Measurements from ENCODE around the gene SYTL2. TPM values are rescaled to one million over a fixed set of nuclear protein-coding genes. Genes with fewer than 3 reads are reported as not detected.

Gene SYTL2
- total RNA-seq, 4 donors from 2014 or later = 11.6 to 18.6 (median 14.5) TPM

DNA sequence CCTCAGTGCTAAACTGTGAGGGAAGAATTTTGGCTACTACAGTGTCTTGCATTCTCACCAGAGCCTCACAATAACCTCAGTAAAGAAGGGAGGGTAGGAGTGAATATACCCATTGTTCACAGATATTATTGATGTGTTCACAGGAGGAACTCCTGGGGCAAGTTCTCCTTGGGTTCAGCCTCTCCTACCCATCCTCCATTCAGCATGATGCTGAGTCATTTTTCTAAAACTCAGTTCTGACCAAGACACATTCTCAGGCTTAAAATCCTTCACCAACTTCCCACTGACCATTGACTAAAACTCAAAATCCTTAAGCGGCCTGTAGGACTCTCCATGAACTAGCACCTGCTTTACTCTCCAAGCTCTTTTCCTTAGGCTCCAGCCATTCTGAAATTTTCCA is 48.7 kb downstream of the SYTL2 start:
- Histone ChIP-seq H3K27ac (no peak overlapping the region), H3K4me3 (no peak overlapping the region), H3K36me3 (no peaks in the 10 kb centered on the region), H3K4me1 (peaks cover 3% of the 10 kb centered on the region), H3K27me3 (no peaks in the 10 kb centered on the region), H3K9me3 (no peaks in the 10 kb centered on the region)
- DNase-seq (ENCODE audit: low spot score in 2 of 2) = no peak
- WGBS = 100% methylated on average over 1 of the region's 1 CpG
- TF ChIP-seq POLR2A (IDR thresholded peaks at IDR 0.05) (no peak), EP300 (IDR thresholded peaks at IDR 0.05) (no peak)

DNA sequence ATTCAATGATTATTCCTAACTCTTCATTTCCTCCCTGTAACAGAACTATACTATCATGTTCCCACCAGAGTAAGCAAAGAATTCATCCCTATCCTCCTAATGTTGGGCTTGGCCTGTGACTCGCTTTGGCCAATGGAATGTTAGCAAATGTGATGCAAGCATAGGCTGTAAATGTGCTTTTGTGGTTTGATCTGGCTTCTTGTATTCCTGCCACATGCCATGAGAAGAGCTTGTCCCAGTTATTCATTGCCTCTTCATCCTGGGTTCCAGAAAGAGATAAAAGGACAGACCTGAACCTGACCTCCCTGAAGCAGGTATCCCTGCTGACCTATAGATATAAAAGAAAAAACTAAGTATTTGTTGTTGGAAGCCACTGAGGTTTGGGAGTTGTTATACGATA is 51.0 kb downstream of the SYTL2 start:
- Histone ChIP-seq H3K4me1 (peaks cover 3% of the 10 kb centered on the region), H3K36me3 (no peaks in the 10 kb centered on the region), H3K9me3 (no peaks in the 10 kb centered on the region), H3K27me3 (no peaks in the 10 kb centered on the region), H3K4me3 (no peak overlapping the region), H3K27ac (no peak overlapping the region)
- DNase-seq (ENCODE audit: low spot score in 2 of 2) = no peak
- WGBS = 88% methylated on average over 2 of the region's 2 CpGs
- TF ChIP-seq POLR2AphosphoS5 (IDR thresholded peaks at IDR 0.05) = no peak
- TF ChIP-seq, protein P1, sequence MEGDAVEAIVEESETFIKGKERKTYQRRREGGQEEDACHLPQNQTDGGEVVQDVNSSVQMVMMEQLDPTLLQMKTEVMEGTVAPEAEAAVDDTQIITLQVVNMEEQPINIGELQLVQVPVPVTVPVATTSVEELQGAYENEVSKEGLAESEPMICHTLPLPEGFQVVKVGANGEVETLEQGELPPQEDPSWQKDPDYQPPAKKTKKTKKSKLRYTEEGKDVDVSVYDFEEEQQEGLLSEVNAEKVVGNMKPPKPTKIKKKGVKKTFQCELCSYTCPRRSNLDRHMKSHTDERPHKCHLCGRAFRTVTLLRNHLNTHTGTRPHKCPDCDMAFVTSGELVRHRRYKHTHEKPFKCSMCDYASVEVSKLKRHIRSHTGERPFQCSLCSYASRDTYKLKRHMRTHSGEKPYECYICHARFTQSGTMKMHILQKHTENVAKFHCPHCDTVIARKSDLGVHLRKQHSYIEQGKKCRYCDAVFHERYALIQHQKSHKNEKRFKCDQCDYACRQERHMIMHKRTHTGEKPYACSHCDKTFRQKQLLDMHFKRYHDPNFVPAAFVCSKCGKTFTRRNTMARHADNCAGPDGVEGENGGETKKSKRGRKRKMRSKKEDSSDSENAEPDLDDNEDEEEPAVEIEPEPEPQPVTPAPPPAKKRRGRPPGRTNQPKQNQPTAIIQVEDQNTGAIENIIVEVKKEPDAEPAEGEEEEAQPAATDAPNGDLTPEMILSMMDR (IDR thresholded peaks at IDR 0.05) = no peak
- no peak for TF ChIP-seq POLR2A (IDR thresholded peaks at IDR 0.05)
- TF ChIP-seq EP300 (IDR thresholded peaks at IDR 0.05) = no peak

DNA sequence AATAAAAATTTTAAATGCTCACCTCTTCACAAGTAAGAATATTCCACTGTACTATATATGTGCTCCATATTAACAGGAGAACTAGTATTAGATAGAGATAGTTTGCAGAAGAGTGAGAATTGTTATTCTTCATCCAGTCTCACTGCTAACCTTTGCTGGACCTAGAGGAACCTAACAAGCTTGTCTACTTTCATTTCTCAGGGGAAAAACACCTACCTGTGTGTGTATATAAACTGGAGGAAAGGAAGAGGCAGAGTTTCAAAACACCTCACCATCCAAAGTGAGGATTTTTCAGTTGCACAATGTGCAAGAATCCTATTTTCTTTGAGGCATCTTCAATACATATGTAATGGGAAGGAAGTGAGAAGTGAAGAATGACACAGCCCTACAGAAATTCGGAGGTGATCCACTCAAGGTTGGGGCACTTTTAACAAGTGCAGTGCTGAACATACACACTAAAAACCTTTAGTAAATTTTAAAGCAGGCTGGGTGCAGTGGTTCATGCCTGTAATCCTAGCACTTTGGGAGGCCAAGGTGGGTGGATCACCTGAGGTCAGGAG is 52.4 kb downstream of the SYTL2 start:
- TF ChIP-seq POLR2AphosphoS5 (IDR thresholded peaks at IDR 0.05) (no peak), POLR2A (IDR thresholded peaks at IDR 0.05) (no peak), EP300 (IDR thresholded peaks at IDR 0.05) (no peak)
- TF ChIP-seq, protein P1 (IDR thresholded peaks at IDR 0.05) = no peak
- Histone ChIP-seq H3K4me3 (no peak overlapping the region), H3K9me3 (no peaks in the 10 kb centered on the region), H3K27me3 (no peaks in the 10 kb centered on the region), H3K27ac (no peak overlapping the region), H3K36me3 (no peaks in the 10 kb centered on the region), H3K4me1 (peaks cover 3% of the 10 kb centered on the region)
- DNase-seq (ENCODE audit: low spot score in 2 of 2) = no peak
- 87% methylated on average over 1 of the region's 1 CpG for WGBS

DNA sequence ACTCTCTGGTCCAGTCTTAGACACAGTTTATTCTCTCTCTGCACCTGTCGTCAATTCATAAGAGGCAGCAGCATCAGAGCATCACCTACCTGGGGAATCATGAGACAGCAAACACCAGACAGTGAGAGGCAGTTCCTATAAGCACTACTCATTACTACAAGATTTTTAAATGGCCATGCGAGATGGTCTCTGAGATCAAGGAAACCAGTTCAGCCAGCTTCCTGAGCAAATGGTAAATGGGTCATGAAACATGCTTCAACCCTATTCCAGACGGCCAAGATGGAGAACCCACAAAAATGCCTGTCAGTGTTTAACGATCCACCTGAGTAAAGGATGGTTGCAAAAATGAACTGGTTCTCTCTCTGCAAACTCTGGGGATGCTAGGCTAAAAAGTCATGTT is 52.9 kb downstream of the SYTL2 start:
- WGBS = 75% methylated on average over 4 of the region's 4 CpGs
- DNase-seq (ENCODE audit: low spot score in 2 of 2) = no peak
- no peak overlapping the region for H3K4me3 ChIP-seq
- H3K9me3 ChIP-seq = no peaks in the 10 kb centered on the region
- no peaks in the 10 kb centered on the region for H3K36me3 ChIP-seq
- H3K4me1 ChIP-seq = peaks cover 3% of the 10 kb centered on the region
- TF ChIP-seq POLR2AphosphoS5 (IDR thresholded peaks at IDR 0.05) = no peak
- TF ChIP-seq, protein P1 (IDR thresholded peaks at IDR 0.05) = no peak
- no peaks in the 10 kb centered on the region for H3K27me3 ChIP-seq
- no peak overlapping the region for H3K27ac ChIP-seq

DNA sequence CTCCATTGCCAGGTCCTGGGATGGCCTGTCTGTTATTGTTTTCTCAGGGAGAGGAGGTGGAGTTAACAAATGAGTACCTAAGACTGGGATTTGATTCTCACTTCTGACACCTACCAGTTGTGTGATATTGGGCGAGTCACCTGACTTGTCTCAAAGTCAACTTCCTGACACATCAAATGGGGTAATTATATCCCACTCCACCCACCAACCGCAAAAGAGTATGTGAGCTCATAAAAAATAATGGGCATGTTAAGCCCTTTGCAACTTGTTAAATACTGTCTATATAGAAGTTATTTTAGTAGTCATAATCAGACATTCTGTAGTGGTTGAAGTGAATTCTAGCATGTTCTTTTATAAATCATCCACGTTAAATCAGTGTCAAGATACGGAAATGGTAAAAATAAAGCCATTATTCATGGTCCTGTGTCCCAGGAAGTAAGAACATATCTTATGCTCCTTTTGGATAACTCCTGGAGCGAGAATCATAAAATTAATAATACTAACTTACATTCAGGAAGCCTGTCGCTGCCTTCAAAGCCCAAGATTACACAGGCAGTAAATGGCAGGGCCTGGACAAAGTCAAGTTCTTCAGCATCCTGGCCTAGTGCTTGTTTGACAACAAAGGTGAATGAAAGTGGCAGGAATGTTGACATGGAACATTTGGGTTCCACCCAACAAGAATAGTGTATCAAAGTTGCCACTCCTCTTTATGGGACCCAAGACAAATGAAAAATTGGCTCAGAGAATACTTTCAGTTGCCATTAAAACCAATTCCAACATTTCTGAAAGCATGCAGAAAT is 54.3 kb downstream of the SYTL2 start:
- DNase-seq (ENCODE audit: low spot score in 2 of 2) = no peak
- Histone ChIP-seq H3K27me3 (no peaks in the 10 kb centered on the region), H3K9me3 (no peaks in the 10 kb centered on the region), H3K4me3 (no peak overlapping the region), H3K36me3 (no peaks in the 10 kb centered on the region), H3K4me1 (peaks cover 3% of the 10 kb centered on the region), H3K27ac (no peak overlapping the region)
- 86% methylated on average over 6 of the region's 6 CpGs for WGBS
- TF ChIP-seq EP300 (IDR thresholded peaks at IDR 0.05) (no peak), POLR2A (IDR thresholded peaks at IDR 0.05) (no peak), POLR2AphosphoS5 (IDR thresholded peaks at IDR 0.05) (no peak)
- TF ChIP-seq, protein P1 (IDR thresholded peaks at IDR 0.05) = no peak
